ENCODE data around the gene KDM4C. TPM values are rescaled to one million over a fixed set of nuclear protein-coding genes. Genes with fewer than 3 reads are reported as not detected.
"Not testable (repeated sequence)": the region's sequence is repeated elsewhere in the genome, so short reads cannot be mapped to it uniquely, and the experiment has no call there.

KDM4C gene
- total RNA-seq (10 to 100 TPM; 37.5 to 69.5 TPM), polyA plus RNA-seq (ENCODE audit: insufficient read length in 2 of 2) (10 to 100 TPM; 18.9 to 20.7 TPM)
- long read RNA-seq, donor 1, full-length matches to known transcripts: 2 of 2 reads
- long read RNA-seq, donor 1, partial matches to known transcripts: 0 of 2 reads
- long read RNA-seq, donor 1, other reads (novel, unspliced or antisense): 0 of 2 reads
- long read RNA-seq, donor 2: 0 reads
- long read RNA-seq, donor 3, partial matches to known transcripts: 0 of 1 reads
- long read RNA-seq, donor 3, other reads (novel, unspliced or antisense): 0 of 1 reads
- long read RNA-seq, donor 4: 0 reads

DNA sequence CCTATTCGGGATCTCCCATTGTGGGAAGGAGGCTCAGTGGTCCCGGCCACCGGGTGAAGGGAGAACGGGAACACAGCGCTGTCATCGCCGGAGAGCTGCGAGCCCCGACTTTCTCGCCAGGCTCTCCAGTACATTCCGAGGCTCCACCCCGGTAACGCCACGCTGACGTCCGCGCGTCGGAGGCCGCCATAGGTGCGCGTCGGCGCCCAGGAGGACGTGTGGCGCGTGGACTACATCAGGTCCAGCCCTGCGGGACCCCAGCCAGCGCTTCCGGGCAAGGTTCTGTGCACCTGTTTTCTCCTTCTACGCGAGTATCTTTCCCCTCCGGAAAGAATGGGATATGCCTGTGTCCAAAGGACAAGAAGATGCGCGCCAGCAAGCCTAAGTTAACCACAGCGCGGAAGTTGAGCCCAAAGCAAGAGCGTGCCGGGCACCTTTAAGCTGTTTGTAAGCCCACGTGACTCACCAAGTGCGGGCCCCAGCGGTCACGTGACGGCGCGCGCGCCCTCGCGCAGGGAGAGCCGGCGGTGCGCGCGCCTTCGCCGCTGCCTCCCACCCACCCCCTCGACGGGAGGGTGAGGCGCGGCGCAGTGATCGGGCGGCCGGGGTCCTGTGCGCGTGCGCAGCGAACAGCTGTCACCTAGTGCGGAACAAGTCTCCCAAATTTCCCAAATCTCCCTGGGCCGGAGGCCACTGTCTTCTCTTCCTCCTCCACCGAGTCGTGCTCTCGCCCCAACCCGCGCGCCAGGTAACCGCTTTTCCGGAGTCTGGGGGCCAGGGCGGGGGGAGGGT, at the start of gene KDM4C:
Gene KDM4C (plus strand): TSS at position 518 of the 792 bp plus-strand sequence. CDS start 35,016 bp downstream, outside the sequence.
- H3K4me3 ChIP-seq (ENCODE audit: low read depth, low read length): peak within 1 kb of the TSS; percentile 89
- under 1% methylated on average over 80 of the region's 80 CpGs for WGBS (ENCODE audit: insufficient coverage)
- peaks cover 3% of the 10 kb centered on the region for H3K4me1 ChIP-seq (ENCODE audit: control insufficient read depth, insufficient read depth, low read length)
- H3K36me3 ChIP-seq (ENCODE audit: control insufficient read depth, insufficient read depth, low read length): no peaks in the 10 kb centered on the region
- H3K9me3 ChIP-seq (ENCODE audit: control insufficient read depth, insufficient read depth, low read length): no peaks in the 10 kb centered on the region
- peak; percentile 89 to 99 (median 96) for DNase-seq (ENCODE audit: low read depth in 4 of 6, low spot score in 6 of 6)
- no peaks in the 10 kb centered on the region for H3K27me3 ChIP-seq (ENCODE audit: control insufficient read depth, insufficient read depth, low read length)
- peak within 1 kb of the TSS; percentile 99 for H3K27ac ChIP-seq (ENCODE audit: low read depth, low read length)

DNA sequence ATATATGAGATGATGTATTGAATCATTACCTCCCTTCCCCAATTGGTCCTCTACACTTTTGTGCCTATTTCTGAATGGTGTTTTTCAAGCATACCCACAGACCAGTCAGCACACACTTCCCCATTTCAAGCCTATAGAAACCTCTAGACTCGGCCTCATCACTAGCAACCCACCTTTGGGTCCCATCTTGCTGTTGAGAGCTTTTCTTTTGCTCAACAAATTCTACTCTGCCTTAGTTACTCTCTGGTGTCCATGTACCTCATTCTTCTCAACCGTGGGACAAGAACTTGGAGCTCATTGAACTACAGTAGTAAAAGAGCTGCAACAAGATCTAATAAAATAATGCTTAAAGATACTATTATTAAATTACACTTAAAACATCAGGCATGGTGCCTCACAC, 49.0 kb upstream of the KDM4C start:
- 100% methylated on average over 1 of the region's 2 CpGs for WGBS (ENCODE audit: insufficient coverage)
- peaks cover 11% of the 10 kb centered on the region for H3K4me1 ChIP-seq (ENCODE audit: control insufficient read depth, insufficient read depth, low read length)
- no peak overlapping the region for H3K4me3 ChIP-seq (ENCODE audit: low read depth, low read length)
- no peaks in the 10 kb centered on the region for H3K27me3 ChIP-seq (ENCODE audit: control insufficient read depth, insufficient read depth, low read length)
- no peak overlapping the region for H3K27ac ChIP-seq (ENCODE audit: low read depth, low read length)
- no peaks in the 10 kb centered on the region for H3K36me3 ChIP-seq (ENCODE audit: control insufficient read depth, insufficient read depth, low read length)
- no peak for DNase-seq (ENCODE audit: low read depth in 4 of 6, low spot score in 6 of 6)
- no peaks in the 10 kb centered on the region for H3K9me3 ChIP-seq (ENCODE audit: control insufficient read depth, insufficient read depth, low read length)

DNA sequence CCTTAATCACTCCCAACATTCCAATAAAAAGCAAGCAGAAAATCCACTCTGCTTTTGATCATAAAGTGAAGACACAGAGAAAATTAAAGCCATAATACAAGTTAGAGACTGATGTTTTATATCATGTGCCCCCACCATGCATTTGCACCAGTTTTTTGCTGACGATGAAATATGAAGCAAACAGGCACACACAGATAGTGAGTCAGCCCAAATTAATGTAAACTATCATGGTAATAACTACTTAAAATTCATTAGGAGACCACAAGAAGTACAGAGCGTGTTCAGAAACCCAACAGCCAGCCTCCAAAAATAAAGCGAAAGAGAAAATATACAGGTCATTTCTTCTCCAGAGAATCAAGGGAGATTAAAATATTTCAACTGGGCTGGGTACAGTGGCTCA, 46.4 kb upstream of the KDM4C start:
- 80% methylated on average over 2 of the region's 3 CpGs for WGBS (ENCODE audit: insufficient coverage)

DNA sequence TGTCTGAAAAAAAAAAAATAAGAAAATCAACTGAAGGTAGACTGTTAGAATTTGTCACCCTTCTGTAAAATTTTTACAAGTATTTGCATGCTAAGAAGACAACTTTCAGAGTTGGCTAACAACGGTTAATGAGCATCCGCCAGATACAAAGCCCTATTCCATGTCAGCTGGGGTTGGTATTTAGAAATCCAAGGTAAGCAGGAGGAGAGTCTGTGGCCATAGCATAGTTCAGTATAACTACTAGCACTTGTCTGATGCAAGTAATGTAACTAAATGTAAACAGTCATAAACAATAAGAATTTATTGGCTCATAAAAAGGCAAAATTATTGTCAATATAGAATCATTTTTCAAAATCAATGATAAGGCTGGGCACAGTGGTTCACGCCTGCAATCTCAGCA, 45.7 kb upstream of the KDM4C start:
- WGBS (ENCODE audit: insufficient coverage): 100% methylated on average over 1 of the region's 3 CpGs
- DNase-seq (ENCODE audit: low read depth in 4 of 6, low spot score in 6 of 6): no peak
- no peaks in the 10 kb centered on the region for H3K9me3 ChIP-seq (ENCODE audit: control insufficient read depth, insufficient read depth, low read length)
- peaks cover 10% of the 10 kb centered on the region for H3K4me1 ChIP-seq (ENCODE audit: control insufficient read depth, insufficient read depth, low read length)
- no peak overlapping the region for H3K27ac ChIP-seq (ENCODE audit: low read depth, low read length)
- no peaks in the 10 kb centered on the region for H3K36me3 ChIP-seq (ENCODE audit: control insufficient read depth, insufficient read depth, low read length)
- no peak overlapping the region for H3K4me3 ChIP-seq (ENCODE audit: low read depth, low read length)
- H3K27me3 ChIP-seq (ENCODE audit: control insufficient read depth, insufficient read depth, low read length): no peaks in the 10 kb centered on the region

More for the DNA sequence above, 46.4 kb upstream of the KDM4C start:
- no peak overlapping the region for H3K27ac ChIP-seq (ENCODE audit: low read depth, low read length)
- H3K4me3 ChIP-seq (ENCODE audit: low read depth, low read length): no peak overlapping the region
- peak in 1 of 6 donors; percentile 8 for DNase-seq (ENCODE audit: low read depth in 4 of 6, low spot score in 6 of 6)
- H3K9me3 ChIP-seq (ENCODE audit: control insufficient read depth, insufficient read depth, low read length): no peaks in the 10 kb centered on the region
- H3K36me3 ChIP-seq (ENCODE audit: control insufficient read depth, insufficient read depth, low read length): no peaks in the 10 kb centered on the region
- no peaks in the 10 kb centered on the region for H3K27me3 ChIP-seq (ENCODE audit: control insufficient read depth, insufficient read depth, low read length)
- peaks cover 8% of the 10 kb centered on the region for H3K4me1 ChIP-seq (ENCODE audit: control insufficient read depth, insufficient read depth, low read length)

DNA sequence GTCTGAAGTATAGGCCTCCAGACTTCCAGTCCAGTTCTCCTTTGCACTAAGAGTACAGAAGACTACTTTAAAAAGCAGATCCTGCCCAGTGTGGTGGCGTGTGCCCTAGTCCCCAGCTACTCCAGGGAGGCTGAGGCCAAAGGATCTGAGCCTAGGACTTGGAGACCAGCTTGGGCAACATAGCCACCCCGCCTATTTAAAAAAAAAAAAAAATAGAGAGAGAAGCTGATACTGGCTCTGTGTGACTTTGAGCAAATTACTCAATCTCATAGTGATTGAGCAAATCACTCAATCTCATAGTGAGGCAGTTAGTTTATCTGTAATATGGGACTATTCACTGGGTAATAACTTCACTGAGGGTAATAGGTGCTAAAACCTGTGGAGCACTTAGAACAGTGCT, 43.6 kb upstream of the KDM4C start:
- no CpG with 5 or more reads among the region's 2 CpGs for WGBS (ENCODE audit: insufficient coverage)

DNA sequence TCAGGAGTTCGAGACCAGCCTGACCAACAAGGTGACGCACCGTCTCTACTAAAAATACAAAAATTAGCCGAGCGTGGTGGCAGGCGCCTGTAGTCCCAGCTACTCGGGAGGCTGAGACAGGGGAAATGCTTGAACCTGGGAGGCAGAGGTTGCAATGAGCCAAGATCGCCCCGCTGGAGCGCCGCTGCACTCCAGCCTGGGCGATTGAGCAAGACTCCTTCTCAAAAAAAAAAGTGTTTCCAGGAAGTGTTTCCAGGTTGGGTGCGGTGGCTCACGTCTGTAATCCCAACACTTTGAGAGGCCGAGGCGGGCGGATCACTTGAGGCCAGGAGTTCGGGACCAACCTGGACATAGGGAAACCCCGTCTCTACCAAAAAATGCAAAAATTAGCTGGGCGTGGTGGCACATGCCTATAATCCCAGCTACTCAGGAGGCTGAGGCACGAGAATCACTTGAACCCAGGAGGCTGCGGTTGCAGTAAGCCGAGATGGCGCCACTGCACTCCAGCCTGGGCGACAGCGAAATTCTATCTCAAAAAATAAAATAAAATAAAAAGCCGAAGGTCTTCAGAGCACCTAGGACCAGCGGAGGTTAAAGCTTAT, 42.5 kb upstream of the KDM4C start:
- H3K4me1 ChIP-seq (ENCODE audit: control insufficient read depth, insufficient read depth, low read length); H3K27ac ChIP-seq (ENCODE audit: low read depth, low read length); H3K9me3 ChIP-seq (ENCODE audit: control insufficient read depth, insufficient read depth, low read length); H3K27me3 ChIP-seq (ENCODE audit: control insufficient read depth, insufficient read depth, low read length); H3K4me3 ChIP-seq (ENCODE audit: low read depth, low read length); DNase-seq (ENCODE audit: low read depth in 4 of 6, low spot score in 6 of 6); H3K36me3 ChIP-seq (ENCODE audit: control insufficient read depth, insufficient read depth, low read length): not testable (repeated sequence)
- WGBS (ENCODE audit: insufficient coverage): 97% methylated on average over 19 of the region's 28 CpGs

More for the DNA sequence above, 43.6 kb upstream of the KDM4C start:
- Histone ChIP-seq H3K27me3 (ENCODE audit: control insufficient read depth, insufficient read depth, low read length) (no peaks in the 10 kb centered on the region), H3K4me1 (ENCODE audit: control insufficient read depth, insufficient read depth, low read length) (peaks cover 10% of the 10 kb centered on the region), H3K9me3 (ENCODE audit: control insufficient read depth, insufficient read depth, low read length) (no peaks in the 10 kb centered on the region), H3K36me3 (ENCODE audit: control insufficient read depth, insufficient read depth, low read length) (no peaks in the 10 kb centered on the region), H3K4me3 (ENCODE audit: low read depth, low read length) (no peak overlapping the region), H3K27ac (ENCODE audit: low read depth, low read length) (no peak overlapping the region)
- no peak for DNase-seq (ENCODE audit: low read depth in 4 of 6, low spot score in 6 of 6)

DNA sequence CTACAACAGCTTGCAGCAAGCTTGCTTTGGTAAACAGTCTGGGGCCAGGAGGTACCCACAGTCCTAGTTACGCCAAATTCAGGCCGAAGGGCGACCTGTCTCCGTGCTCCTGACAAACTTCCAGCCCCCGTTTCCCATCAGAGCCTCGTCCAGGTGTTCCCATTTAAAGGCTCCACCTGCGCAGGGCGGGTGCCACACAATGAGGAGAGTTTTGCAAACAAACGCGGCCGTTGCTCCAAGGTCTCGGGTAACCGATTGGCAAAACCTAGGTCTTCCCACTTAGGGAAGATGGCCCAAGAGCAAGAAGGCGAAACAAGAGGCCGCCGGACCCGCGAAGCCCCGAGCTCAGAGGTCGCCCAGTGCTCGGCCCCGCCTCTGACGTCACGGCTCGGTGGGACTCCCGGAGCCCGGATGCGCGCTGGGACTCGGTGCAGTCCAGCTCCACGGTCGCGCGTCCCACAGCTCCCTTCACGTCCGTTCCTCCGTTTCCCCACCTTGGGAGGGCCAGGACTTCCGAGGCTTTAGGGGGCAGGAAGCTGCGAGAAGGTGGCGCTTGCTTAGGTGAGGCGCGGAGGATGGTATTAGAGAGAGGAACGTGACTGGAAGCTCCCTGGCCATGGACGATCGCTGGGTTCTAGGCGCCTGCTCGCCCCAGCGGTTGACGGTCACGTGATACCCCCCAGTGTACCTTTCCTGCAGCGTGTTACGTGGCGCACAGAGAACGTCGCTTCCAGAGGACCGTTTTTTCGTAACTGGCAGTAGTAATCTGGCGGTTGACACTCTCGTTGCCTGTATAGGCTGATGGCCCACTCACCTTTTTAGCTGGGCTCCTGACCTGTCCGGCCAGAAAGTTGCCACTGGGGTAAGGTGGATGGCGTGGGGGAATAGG, 41.8 kb upstream of the KDM4C start:
- DNase-seq (ENCODE audit: low read depth in 4 of 6, low spot score in 6 of 6): peak in 2 of 6 donors; percentile 53 to 72

DNA sequence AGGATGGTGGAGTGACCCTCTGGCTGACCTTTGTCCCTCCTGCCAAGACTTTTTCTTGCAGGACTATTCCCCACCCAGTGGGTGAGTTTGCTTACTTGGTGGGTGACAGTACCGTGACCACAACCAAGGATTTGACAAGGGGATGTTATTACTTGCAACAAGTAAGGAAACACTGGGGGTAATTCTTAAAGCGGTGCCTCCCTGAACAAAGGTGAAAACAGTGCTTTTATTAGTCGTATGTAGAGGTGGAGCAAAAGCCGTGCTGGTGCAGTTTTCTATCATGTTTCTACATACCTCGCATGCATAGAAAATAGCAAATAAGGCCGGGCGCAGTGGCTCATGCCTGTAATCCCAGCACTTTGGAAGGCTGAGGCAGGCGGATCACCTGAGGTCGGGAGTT, 41.0 kb upstream of the KDM4C start:
- no peak overlapping the region for H3K27ac ChIP-seq (ENCODE audit: low read depth, low read length)
- no peaks in the 10 kb centered on the region for H3K36me3 ChIP-seq (ENCODE audit: control insufficient read depth, insufficient read depth, low read length)
- DNase-seq (ENCODE audit: low read depth in 4 of 6, low spot score in 6 of 6): no peak
- no peak overlapping the region for H3K4me3 ChIP-seq (ENCODE audit: low read depth, low read length)
- no peaks in the 10 kb centered on the region for H3K27me3 ChIP-seq (ENCODE audit: control insufficient read depth, insufficient read depth, low read length)
- no peaks in the 10 kb centered on the region for H3K9me3 ChIP-seq (ENCODE audit: control insufficient read depth, insufficient read depth, low read length)
- 98% methylated on average over 7 of the region's 9 CpGs for WGBS (ENCODE audit: insufficient coverage)
- H3K4me1 ChIP-seq (ENCODE audit: control insufficient read depth, insufficient read depth, low read length): peaks cover 10% of the 10 kb centered on the region

More for the DNA sequence above, 41.8 kb upstream of the KDM4C start:
- H3K4me3 ChIP-seq (ENCODE audit: low read depth, low read length): peak overlapping the region; percentile 37
- no peaks in the 10 kb centered on the region for H3K36me3 ChIP-seq (ENCODE audit: control insufficient read depth, insufficient read depth, low read length)
- H3K4me1 ChIP-seq (ENCODE audit: control insufficient read depth, insufficient read depth, low read length): peaks cover 10% of the 10 kb centered on the region
- H3K27me3 ChIP-seq (ENCODE audit: control insufficient read depth, insufficient read depth, low read length): no peaks in the 10 kb centered on the region
- no peaks in the 10 kb centered on the region for H3K9me3 ChIP-seq (ENCODE audit: control insufficient read depth, insufficient read depth, low read length)
- WGBS (ENCODE audit: insufficient coverage): 34% methylated on average over 57 of the region's 61 CpGs
- H3K27ac ChIP-seq (ENCODE audit: low read depth, low read length): no peak overlapping the region

DNA sequence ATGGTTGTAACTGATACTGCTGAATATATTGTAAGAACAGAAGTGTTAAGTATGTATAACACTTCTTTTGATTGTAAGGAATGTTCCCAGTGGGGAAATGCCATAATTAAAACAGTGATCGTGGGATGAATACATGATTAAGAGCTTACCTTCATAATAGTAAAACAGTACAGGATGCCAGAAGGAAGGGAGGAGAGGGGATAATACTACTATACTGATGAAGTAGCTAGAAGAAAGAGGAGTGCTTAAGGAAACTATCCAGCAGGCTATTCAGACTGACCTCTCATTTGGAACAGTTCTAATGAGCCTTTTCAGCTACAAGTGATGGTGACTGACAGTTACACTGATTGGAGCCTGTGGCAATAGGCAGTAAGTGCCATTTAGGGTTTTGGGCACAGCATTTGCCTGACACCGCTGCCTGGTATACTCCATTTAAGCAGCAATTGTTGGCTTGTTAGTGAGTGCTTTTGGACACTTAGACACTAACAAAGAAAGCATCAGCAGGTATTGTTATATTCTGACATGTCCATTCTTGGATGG, 33.8 kb upstream of the KDM4C start:
- H3K36me3 ChIP-seq (ENCODE audit: control insufficient read depth, insufficient read depth, low read length): no peaks in the 10 kb centered on the region
- no peaks in the 10 kb centered on the region for H3K27me3 ChIP-seq (ENCODE audit: control insufficient read depth, insufficient read depth, low read length)
- H3K27ac ChIP-seq (ENCODE audit: low read depth, low read length): no peak overlapping the region
- no peak overlapping the region for H3K4me3 ChIP-seq (ENCODE audit: low read depth, low read length)
- no peaks in the 10 kb centered on the region for H3K9me3 ChIP-seq (ENCODE audit: control insufficient read depth, insufficient read depth, low read length)
- peak in 2 of 6 donors; percentile 19 to 41 for DNase-seq (ENCODE audit: low read depth in 4 of 6, low spot score in 6 of 6)
- WGBS (ENCODE audit: insufficient coverage): no CpG with 5 or more reads among the region's 2 CpGs
- H3K4me1 ChIP-seq (ENCODE audit: control insufficient read depth, insufficient read depth, low read length): no peaks in the 10 kb centered on the region
